ENCODE data around the gene NRXN3. TPM values are rescaled to one million over a fixed set of nuclear protein-coding genes. Genes with fewer than 3 reads are reported as not detected.

Gene NRXN3
- total RNA-seq, 2 donors from 2014 or later, result 1.3 to 2.3 TPM

DNA sequence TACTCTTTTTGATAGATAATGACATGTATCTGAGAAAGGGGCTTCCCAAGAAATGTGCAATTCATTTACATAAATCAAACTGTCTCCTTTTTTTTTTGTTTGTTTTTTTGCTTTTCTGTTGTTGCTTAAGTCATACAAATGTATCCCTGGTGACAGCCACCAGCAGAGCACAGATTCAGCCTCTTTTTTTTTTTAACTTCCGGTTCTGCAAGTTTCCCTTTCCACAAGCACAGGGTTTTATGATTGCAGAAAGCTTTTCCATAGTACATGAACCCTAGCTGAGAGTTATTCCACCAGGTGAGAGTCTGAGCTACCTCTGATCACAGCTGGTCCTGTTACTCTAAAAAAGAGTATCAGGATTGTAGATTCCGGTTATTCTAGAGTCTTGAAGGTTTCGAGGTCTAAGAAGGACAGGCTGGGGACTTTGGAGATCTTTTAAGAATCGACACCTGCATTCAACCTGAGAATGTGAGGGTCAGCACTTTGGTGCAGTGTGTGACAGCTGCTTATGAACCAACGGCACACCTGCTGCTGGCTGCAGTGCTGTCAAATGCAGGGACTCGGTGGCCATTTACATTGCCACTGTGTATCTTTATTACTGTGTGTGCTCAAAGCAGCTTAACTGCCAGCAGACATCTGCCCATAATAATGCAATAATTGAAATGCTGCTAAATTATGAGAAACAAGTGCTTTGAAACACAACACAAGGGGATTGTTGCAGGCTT is 551.7 kb downstream of the NRXN3 start:
- no peak for ATAC-seq
- Histone ChIP-seq H3K27me3 (no peaks in the 10 kb centered on the region), H3K4me3 (no peak overlapping the region), H3K9me3 (no peaks in the 10 kb centered on the region), H3K4me1 (no peaks in the 10 kb centered on the region), H3K36me3 (replicated peaks in 1 of 2; ENCODE audit: insufficient read depth in 1 of 2, low read depth in 2 of 2) (no peaks in the 10 kb centered on the region), H3K27ac (no peak overlapping the region)
- 13 to 14% methylated on average over 6 of the region's 6 CpGs for WGBS, 2 donors
- no peak for DNase-seq
- TF ChIP-seq, protein P1, sequence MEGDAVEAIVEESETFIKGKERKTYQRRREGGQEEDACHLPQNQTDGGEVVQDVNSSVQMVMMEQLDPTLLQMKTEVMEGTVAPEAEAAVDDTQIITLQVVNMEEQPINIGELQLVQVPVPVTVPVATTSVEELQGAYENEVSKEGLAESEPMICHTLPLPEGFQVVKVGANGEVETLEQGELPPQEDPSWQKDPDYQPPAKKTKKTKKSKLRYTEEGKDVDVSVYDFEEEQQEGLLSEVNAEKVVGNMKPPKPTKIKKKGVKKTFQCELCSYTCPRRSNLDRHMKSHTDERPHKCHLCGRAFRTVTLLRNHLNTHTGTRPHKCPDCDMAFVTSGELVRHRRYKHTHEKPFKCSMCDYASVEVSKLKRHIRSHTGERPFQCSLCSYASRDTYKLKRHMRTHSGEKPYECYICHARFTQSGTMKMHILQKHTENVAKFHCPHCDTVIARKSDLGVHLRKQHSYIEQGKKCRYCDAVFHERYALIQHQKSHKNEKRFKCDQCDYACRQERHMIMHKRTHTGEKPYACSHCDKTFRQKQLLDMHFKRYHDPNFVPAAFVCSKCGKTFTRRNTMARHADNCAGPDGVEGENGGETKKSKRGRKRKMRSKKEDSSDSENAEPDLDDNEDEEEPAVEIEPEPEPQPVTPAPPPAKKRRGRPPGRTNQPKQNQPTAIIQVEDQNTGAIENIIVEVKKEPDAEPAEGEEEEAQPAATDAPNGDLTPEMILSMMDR (IDR thresholded peaks at IDR 0.05), result no peak
- TF ChIP-seq POLR2A (IDR thresholded peaks at IDR 0.05), result no peak
- intact Hi-C loops (cut with DNase I), result no loop called here

DNA sequence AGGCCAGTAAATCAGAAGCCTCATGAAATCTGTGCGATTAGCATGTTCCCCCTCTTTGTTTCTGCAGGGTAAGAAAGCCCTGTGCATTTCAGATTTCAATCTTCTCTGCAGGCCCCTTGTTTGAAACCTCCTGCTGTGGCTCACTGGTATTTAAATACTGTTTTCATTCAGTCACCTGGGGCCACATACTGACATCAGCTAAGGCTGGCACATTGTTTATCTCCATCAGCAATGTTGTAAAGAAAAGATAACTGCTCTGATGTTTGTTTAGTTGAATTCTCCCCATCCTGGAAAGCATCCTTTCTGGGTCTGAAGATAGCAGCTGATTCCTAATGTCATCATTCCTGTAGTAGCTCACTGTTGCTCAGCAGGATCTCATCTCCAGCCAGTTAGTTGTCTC is 554.9 kb downstream of the NRXN3 start:
- intact Hi-C loops (cut with DNase I), result no loop called here
- no peaks in the 10 kb centered on the region for H3K36me3 ChIP-seq (replicated peaks in 1 of 2; ENCODE audit: insufficient read depth in 1 of 2, low read depth in 2 of 2)
- DNase-seq (no peak), ATAC-seq (no peak)
- no peaks in the 10 kb centered on the region for H3K27me3 ChIP-seq
- no peak overlapping the region for H3K27ac ChIP-seq
- no peak for TF ChIP-seq POLR2A (IDR thresholded peaks at IDR 0.05)
- TF ChIP-seq, protein P1 (IDR thresholded peaks at IDR 0.05), result no peak
- H3K9me3 ChIP-seq, result no peaks in the 10 kb centered on the region
- H3K4me1 ChIP-seq, result no peaks in the 10 kb centered on the region
- WGBS, 2 donors, result 9 to 39% methylated on average over 1 of the region's 1 CpG
- H3K4me3 ChIP-seq, result no peak overlapping the region

DNA sequence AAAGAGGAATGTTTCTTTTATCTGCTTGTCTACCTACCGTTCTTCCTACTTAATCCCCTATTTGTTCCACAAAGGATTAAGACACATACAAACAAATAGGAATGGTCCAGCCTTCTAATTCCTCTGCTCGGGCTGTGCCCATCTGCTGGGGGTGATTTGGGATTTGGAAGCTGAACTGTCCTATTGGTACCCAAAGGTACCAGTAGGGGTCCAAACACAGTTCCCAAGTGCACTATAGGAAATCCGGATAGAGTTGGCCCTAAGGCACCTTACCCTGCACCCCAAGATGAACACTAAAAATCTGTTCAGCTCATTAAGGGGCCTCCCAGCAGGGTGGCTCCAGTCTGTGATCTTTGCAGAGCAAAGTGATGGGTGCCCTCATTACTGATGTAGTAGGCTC is 566.9 kb downstream of the NRXN3 start:
- 13 to 17% methylated on average over 3 of the region's 3 CpGs for WGBS, 2 donors
- intact Hi-C loops (cut with DNase I), result no loop called here
- DNase-seq (no peak), ATAC-seq (no peak)
- Histone ChIP-seq H3K27ac (no peak overlapping the region), H3K9me3 (no peaks in the 10 kb centered on the region), H3K4me3 (no peak overlapping the region), H3K36me3 (replicated peaks in 1 of 2; ENCODE audit: insufficient read depth in 1 of 2, low read depth in 2 of 2) (no peaks in the 10 kb centered on the region), H3K27me3 (no peaks in the 10 kb centered on the region), H3K4me1 (no peaks in the 10 kb centered on the region)
- no peak for TF ChIP-seq POLR2A (IDR thresholded peaks at IDR 0.05)
- TF ChIP-seq, protein P1 (IDR thresholded peaks at IDR 0.05), result no peak

DNA sequence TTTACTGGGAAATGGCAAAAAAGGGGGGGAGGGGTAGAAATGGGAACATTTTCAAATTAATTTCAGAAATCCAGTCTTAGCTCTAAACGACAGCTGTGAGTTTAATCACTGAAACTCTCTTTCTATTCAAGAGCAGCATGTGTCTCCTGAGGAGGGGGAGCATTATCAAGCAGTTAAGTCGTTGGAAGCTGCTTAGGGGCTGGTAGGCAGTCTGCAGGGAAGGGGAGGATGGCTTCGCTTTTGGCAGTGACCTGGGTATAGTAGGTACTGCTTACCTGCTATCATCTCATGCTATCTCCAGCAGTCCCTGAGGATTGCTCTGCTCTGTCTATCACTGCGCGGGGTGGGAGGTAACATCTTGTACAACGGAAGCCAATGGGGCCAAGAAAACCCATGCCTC is 567.4 kb downstream of the NRXN3 start:
- no peak for TF ChIP-seq POLR2A (IDR thresholded peaks at IDR 0.05)
- TF ChIP-seq, protein P1 (IDR thresholded peaks at IDR 0.05), result no peak
- no peak for DNase-seq
- H3K27me3 ChIP-seq, result no peaks in the 10 kb centered on the region
- H3K27ac ChIP-seq, result no peak overlapping the region
- H3K36me3 ChIP-seq (replicated peaks in 1 of 2; ENCODE audit: insufficient read depth in 1 of 2, low read depth in 2 of 2), result no peaks in the 10 kb centered on the region
- intact Hi-C loops (cut with DNase I), result no loop called here
- 62 to 72% methylated on average over 6 of the region's 6 CpGs for WGBS, 2 donors
- H3K4me1 ChIP-seq, result no peaks in the 10 kb centered on the region
- H3K9me3 ChIP-seq, result no peaks in the 10 kb centered on the region
- no peak overlapping the region for H3K4me3 ChIP-seq
- no peak for ATAC-seq

DNA sequence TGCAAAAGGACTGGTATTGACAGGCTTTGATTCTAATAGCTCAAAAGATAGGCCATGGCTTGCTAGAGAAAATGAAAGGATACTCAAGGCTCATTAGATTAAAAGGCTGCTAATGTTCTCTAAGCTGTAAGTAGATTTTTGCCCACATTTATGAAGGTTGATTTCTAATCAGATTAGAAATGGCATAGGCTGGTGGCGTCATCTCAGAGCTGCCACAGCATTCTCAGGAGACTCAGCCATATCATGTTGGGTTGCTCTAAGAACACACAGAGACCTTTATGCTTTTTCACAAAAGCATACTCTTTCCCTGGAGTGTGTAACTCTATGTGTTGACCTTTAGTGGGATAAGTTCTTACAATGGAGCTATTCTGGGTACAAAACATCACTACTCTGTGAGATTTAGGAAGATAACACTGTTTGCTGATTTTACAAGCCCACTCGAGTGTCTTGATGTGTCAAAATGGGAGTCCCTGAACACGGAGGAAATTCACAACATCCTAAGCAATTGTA is 576.0 kb downstream of the NRXN3 start:
- no peak for DNase-seq
- TF ChIP-seq, protein P1 (IDR thresholded peaks at IDR 0.05), result no peak
- no peak for TF ChIP-seq POLR2A (IDR thresholded peaks at IDR 0.05)
- H3K36me3 ChIP-seq (replicated peaks in 1 of 2; ENCODE audit: insufficient read depth in 1 of 2, low read depth in 2 of 2), result no peaks in the 10 kb centered on the region
- intact Hi-C loops (cut with DNase I), result no loop called here
- H3K4me1 ChIP-seq, result no peaks in the 10 kb centered on the region
- no peaks in the 10 kb centered on the region for H3K9me3 ChIP-seq
- no peak for ATAC-seq
- H3K4me3 ChIP-seq, result no peak overlapping the region
- WGBS, 2 donors, result 36 to 37% methylated on average over 3 of the region's 3 CpGs
- H3K27me3 ChIP-seq, result no peaks in the 10 kb centered on the region
- H3K27ac ChIP-seq, result no peak overlapping the region

Measured in body of pancreas (tissue), 4 donors.